IPS-20b (cell line): ENCODE data around the gene CLEC1A.

ENCODE experiments used
- H3K27ac ChIP-seq: one replicate; pipeline ENCODE4 v1.5.1; 2013; ENCODE audit warnings: low read length
- H3K27me3 ChIP-seq: 2 replicates; pipeline ENCODE4 v1.6.1; 2013; ENCODE audit warnings: mild to moderate bottlenecking, low read length, inconsistent platforms; ENCODE audit not compliant: insufficient read depth
- H3K36me3 ChIP-seq: 2 replicates; pipeline ENCODE4 v1.6.1; 2013; ENCODE audit warnings: low read depth, mild to moderate bottlenecking, inconsistent platforms, low read length, moderate library complexity; ENCODE audit not compliant: insufficient read depth
- H3K4me1 ChIP-seq: 2 replicates; pipeline ENCODE4 v1.6.1; 2013; ENCODE audit warnings: mild to moderate bottlenecking, control low read depth, inconsistent platforms, low read length, moderate library complexity; ENCODE audit not compliant: insufficient read depth
- H3K4me3 ChIP-seq: 2 replicates; pipeline ENCODE4 v1.5.1; 2013; ENCODE audit warnings: mild to moderate bottlenecking, low read length, inconsistent platforms
- H3K9ac ChIP-seq: 2 replicates; pipeline ENCODE4 v1.6.1; 2013; ENCODE audit warnings: low read depth, mild to moderate bottlenecking, inconsistent platforms, low read length, moderate library complexity
- H3K9me3 ChIP-seq: 2 replicates; pipeline ENCODE4 v1.6.1; 2013; ENCODE audit warnings: mild to moderate bottlenecking, low read depth, low read length, inconsistent platforms; ENCODE audit not compliant: insufficient read depth

CLEC1A gene

GRCh38 chr12:10098791-10099190, at the start of gene CLEC1A:
CLEC1A (minus strand) TSS chr12:10098985; CDS start chr12:10098922, 63 bp downstream.
- Histone ChIP-seq H3K4me1 (0 out of 2 replicates have a peak, but pooled peaks cover 6% of the 10 kb centered on the region), H3K9me3 (no peaks in the 10 kb centered on the region), H3K27me3 (no peaks in the 10 kb centered on the region), H3K36me3 (no peaks in the 10 kb centered on the region), H3K27ac (no peak within 1 kb of the TSS), H3K9ac (no peak within 1 kb of the TSS), H3K4me3 (no peak within 1 kb of the TSS)

DNA sequence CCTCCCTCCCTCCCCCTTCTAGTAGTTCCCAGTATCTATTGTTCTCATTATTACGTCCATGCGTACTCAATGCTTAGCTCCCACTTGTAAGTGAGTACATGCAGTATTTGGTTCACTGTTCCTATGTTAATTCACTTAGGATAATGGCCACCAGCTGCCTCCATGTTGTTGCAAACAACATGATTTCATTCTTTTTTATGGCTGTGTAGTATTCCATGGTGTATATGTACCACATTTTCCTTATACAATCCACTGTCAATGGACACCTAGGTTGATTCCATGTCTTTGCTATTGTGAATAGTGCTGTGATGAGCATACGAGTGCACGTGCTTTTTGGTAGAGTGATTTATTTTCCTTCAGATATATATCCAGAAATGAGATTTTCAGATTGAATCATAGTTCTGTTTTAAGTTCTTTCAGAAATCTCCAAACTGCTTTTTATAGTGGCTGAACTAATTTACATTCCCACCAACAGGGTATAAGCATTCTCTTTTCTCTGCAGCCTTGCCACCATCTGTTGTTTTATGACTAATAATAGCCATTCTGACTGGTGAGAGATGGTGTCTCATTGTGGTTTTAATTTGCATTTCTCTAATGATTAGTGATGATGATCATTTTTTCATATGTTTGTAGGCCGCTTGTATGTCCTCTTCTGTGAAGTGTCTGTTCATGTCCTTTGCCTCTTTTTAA, 49.1 kb upstream of the CLEC1A start:
- H3K9me3 ChIP-seq: no peaks in the 10 kb centered on the region
- no peaks in the 10 kb centered on the region for H3K36me3 ChIP-seq
- no peak overlapping the region for H3K27ac ChIP-seq
- no peaks in the 10 kb centered on the region for H3K4me1 ChIP-seq
- no peak overlapping the region for H3K9ac ChIP-seq
- no peaks in the 10 kb centered on the region for H3K27me3 ChIP-seq
- no peak overlapping the region for H3K4me3 ChIP-seq

- no peaks in the 10 kb centered on the region for H3K4me1 ChIP-seq
- H3K4me3 ChIP-seq: no peak overlapping the region
- no peaks in the 10 kb centered on the region for H3K27me3 ChIP-seq
- H3K36me3 ChIP-seq: no peaks in the 10 kb centered on the region
- no peak overlapping the region for H3K27ac ChIP-seq
- H3K9ac ChIP-seq: no peak overlapping the region
- H3K9me3 ChIP-seq: no peaks in the 10 kb centered on the region
Measured at GRCh38 chr12:10142976-10143589, 44.3 kb upstream of the CLEC1A start.

DNA sequence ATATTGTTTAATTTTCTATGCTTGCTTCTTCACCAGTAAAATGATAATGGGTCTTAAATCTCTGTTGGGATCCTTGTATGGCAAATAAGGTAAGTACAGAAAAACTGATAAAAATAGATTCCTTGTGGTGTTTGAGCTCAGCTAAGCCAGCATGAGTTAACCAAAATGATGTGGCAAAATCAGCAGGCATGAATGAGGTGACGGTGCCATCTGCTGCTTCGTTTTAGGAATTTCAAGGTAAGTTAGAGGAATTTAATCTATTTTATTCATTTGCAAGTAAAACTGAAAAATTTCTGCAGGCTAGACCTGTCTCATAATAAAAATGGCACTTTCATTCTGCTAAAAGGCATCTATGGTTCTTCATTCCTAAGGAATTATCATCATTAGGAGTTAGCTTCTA, 41.2 kb upstream of the CLEC1A start:
- H3K27me3 ChIP-seq: no peaks in the 10 kb centered on the region
- H3K36me3 ChIP-seq: no peaks in the 10 kb centered on the region
- H3K4me3 ChIP-seq: no peak overlapping the region
- H3K9me3 ChIP-seq: no peaks in the 10 kb centered on the region
- no peaks in the 10 kb centered on the region for H3K4me1 ChIP-seq
- no peak overlapping the region for H3K27ac ChIP-seq
- H3K9ac ChIP-seq: no peak overlapping the region

GRCh38 chr12:10136637-10137205, 37.9 kb upstream of the CLEC1A start:
- H3K9ac ChIP-seq: no peak overlapping the region
- H3K4me1 ChIP-seq: peaks cover 17% of the 10 kb centered on the region
- no peaks in the 10 kb centered on the region for H3K9me3 ChIP-seq
- no peaks in the 10 kb centered on the region for H3K27me3 ChIP-seq
- H3K27ac ChIP-seq: no peak overlapping the region
- H3K36me3 ChIP-seq: no peaks in the 10 kb centered on the region
- H3K4me3 ChIP-seq: no peak overlapping the region

GRCh38 chr12:10135126-10135525, 36.3 kb upstream of the CLEC1A start:
- no peaks in the 10 kb centered on the region for H3K36me3 ChIP-seq
- H3K4me1 ChIP-seq: peaks cover 23% of the 10 kb centered on the region
- no peaks in the 10 kb centered on the region for H3K9me3 ChIP-seq
- H3K9ac ChIP-seq: no peak overlapping the region
- H3K27ac ChIP-seq: no peak overlapping the region
- H3K4me3 ChIP-seq: no peak overlapping the region
- no peaks in the 10 kb centered on the region for H3K27me3 ChIP-seq

GRCh38 chr12:10132850-10133370, 34.1 kb upstream of the CLEC1A start:
- peaks cover 31% of the 10 kb centered on the region for H3K4me1 ChIP-seq
- peak overlapping the region; percentile 34 for H3K4me3 ChIP-seq
- no peaks in the 10 kb centered on the region for H3K36me3 ChIP-seq
- H3K27ac ChIP-seq: peak overlapping the region; percentile 25
- H3K9ac ChIP-seq: peak overlapping the region; percentile 42; the same call in 1 of the 2 replicates
- no peaks in the 10 kb centered on the region for H3K9me3 ChIP-seq
- no peaks in the 10 kb centered on the region for H3K27me3 ChIP-seq

- H3K27me3 ChIP-seq: no peaks in the 10 kb centered on the region
Measured at GRCh38 chr12:10131111-10131690, 32.4 kb upstream of the CLEC1A start.

GRCh38 chr12:10130042-10130441, 31.3 kb upstream of the CLEC1A start, which contains the start of gene CLEC7A:
CLEC7A (minus strand) TSS chr12:10130199; CDS start chr12:10130082, 117 bp downstream.
- H3K27me3 ChIP-seq: no peaks in the 10 kb centered on the region
- H3K4me1 ChIP-seq: peaks cover 31% of the 10 kb centered on the region
- no peak within 1 kb of the TSS for H3K4me3 ChIP-seq
- no peaks in the 10 kb centered on the region for H3K9me3 ChIP-seq
- no peak within 1 kb of the TSS for H3K27ac ChIP-seq
- H3K9ac ChIP-seq: no peak within 1 kb of the TSS
- H3K36me3 ChIP-seq: no peaks in the 10 kb centered on the region

More at GRCh38 chr12:10131111-10131690, 32.4 kb upstream of the CLEC1A start:
- no peak overlapping the region for H3K27ac ChIP-seq
- H3K4me1 ChIP-seq: peaks cover 31% of the 10 kb centered on the region
- no peak overlapping the region for H3K4me3 ChIP-seq
- H3K9me3 ChIP-seq: no peaks in the 10 kb centered on the region
- H3K36me3 ChIP-seq: no peaks in the 10 kb centered on the region
- no peak overlapping the region for H3K9ac ChIP-seq

DNA sequence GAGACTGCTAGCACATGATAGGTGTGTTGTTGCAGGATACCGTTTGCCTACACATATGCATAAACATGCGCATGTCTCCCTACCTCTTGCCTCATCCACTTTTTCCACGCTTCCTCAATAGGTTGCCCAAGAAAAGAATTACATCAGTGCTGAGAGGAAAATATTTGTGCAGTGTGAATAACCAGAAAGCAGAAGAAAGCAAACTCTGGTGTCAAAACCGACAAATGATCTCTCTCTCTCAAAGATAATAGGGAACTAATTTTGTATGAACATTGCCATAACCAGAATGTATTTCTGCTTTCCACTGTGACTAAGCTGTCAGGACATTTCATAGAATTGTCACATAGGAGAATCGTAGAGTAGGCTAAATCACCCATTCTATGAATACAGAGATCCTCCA, 29.9 kb upstream of the CLEC1A start:
- Histone ChIP-seq H3K27ac (no peak overlapping the region), H3K4me3 (no peak overlapping the region), H3K9ac (no peak overlapping the region), H3K4me1 (peaks cover 29% of the 10 kb centered on the region), H3K36me3 (no peaks in the 10 kb centered on the region), H3K9me3 (no peaks in the 10 kb centered on the region), H3K27me3 (no peaks in the 10 kb centered on the region)

DNA sequence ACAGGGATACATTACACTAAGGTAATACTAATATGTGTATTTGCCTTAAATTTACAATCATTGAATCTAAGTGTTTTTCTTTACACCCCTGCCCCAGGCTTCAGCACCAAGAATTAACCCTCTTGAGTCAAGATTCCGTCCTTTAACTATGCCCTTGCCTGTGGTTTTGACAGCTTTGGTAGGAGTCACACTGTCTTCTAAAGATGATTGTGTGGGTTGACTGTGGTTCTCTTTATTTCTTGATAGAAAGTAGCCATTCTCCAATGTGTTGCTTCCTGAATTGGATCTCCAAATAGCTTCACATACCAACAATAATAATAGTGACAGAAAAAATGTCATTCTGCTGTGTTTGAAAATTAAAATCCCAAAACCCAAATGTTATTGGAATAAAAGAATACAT, 27.6 kb upstream of the CLEC1A start:
- Histone ChIP-seq H3K9ac (no peak overlapping the region), H3K27me3 (no peaks in the 10 kb centered on the region), H3K27ac (no peak overlapping the region), H3K4me3 (no peak overlapping the region), H3K4me1 (peaks cover 14% of the 10 kb centered on the region), H3K36me3 (no peaks in the 10 kb centered on the region), H3K9me3 (no peaks in the 10 kb centered on the region)
